Right kidney (tissue), 1 donor: ENCODE results near the gene ZNF182.
"Not testable (repeated sequence)": the region's sequence is repeated elsewhere in the genome, so short reads cannot be mapped to it uniquely, and the experiment has no call there.

Experiments used
- DNase-seq: peaks from one replicate; pipeline ENCODE4 v3.0.0-alpha.2; 2016

ZNF182 gene

DNA sequence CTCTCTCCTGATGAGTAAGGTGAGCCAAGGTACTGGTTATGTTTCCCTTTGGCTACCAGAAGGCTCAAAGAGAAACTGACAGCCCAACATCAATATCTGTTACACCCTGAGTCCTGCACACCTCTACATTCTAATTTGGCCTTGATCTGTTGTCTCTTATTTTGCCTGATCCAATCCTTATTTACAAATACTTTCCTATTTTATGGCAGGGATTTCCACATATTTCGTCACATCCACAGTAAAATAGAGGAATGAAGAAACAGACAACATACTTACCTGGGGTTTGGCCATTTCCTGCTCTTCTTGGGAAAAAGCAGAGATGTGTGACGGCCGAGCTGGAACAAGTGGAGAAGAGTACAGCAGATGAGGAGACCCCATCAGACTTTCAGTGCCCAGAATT lies 1.5 kb downstream of the ZNF182 start:
- DNase-seq: no peak

DNA sequence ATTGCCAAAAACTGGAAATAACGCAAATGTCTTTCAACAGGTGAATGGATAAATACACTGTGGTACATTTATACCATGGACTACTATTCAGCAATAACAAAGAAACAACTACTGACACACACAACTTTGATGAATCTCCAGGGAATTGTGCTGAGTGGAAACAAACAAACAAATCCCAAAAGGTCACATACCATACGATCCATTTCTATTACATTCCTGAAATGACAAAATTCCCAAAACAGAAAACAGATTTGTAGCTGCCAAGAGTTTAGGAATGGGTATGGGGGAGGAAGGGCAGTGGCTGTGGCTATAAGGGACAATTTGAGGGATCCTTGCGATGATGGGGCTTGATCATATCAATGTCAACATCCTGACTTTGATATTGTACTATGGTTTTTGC lies 2.5 kb downstream of the ZNF182 start:
- no peak for DNase-seq

DNA sequence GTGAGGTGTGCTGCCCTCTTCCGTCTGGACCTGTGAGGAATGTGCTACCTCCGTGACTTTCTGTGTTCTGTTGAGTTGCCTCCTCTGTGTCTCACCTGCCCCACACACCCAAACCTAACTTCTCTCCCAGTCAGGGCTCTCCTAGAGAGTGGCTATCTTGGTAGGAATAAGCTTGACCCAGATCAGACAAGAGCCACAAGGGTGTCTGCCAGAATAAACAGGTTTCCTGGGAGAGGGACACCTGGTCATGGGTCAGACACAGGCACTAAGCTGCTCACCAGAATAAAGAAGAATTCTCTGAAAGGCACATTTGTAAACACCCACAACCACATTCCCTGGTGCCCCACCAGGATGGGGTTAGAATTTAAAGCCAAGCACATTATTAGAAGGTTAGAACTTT lies 11.1 kb downstream of the ZNF182 start:
- no peak for DNase-seq

DNA sequence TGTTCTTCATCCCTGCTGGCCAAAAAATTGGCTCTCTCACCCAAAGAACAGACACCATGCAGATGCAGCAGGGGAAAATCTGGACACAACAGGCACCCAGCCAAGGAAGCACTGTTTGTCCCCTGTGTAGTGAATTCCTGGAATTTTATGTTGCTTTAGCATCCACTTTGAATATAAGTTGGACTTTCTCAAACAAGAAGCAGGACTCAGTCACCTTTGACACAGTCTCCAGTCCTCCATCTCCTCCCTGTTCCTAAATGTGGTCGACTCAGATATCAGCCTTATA lies 11.8 kb downstream of the ZNF182 start:
- DNase-seq: no peak

DNA sequence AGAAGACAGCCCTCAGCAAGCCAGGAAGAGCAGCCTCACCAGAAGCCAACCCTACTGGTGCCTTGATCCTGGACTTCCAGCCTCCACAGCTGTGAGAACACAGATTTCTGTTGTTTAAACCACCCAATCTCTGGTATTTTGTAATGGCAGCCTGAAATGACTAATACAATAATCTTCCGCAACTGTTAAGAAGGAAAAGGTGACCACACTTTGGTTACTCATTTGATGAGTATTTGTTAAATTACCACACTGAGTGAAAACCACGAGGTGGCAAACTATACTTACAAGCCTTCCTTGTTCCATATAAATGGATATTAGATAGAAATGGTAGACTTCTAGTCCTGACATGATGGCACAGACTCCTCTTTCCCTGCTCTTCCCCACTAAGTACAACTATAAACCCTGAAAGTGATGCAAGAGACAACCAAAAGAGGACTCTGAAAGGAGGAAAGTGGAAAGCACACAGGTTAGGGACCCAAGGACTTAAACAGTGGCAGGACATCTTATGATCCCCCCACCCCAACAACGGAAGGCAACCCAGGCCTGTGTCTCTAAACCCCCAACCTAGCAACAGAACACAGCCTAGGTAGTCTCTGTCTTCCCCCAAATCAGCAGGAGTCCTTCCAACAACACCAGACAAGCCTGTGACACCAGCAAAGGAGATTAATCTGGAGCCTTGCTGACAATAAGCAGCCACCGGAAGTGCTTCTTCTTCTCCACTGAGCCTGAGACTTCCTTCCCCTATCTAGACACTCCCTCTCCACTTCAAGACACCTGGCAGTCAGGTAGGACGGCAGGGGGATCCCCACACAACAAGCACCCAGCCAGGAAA lies 12.3 kb downstream of the ZNF182 start:
- no peak for DNase-seq

DNA sequence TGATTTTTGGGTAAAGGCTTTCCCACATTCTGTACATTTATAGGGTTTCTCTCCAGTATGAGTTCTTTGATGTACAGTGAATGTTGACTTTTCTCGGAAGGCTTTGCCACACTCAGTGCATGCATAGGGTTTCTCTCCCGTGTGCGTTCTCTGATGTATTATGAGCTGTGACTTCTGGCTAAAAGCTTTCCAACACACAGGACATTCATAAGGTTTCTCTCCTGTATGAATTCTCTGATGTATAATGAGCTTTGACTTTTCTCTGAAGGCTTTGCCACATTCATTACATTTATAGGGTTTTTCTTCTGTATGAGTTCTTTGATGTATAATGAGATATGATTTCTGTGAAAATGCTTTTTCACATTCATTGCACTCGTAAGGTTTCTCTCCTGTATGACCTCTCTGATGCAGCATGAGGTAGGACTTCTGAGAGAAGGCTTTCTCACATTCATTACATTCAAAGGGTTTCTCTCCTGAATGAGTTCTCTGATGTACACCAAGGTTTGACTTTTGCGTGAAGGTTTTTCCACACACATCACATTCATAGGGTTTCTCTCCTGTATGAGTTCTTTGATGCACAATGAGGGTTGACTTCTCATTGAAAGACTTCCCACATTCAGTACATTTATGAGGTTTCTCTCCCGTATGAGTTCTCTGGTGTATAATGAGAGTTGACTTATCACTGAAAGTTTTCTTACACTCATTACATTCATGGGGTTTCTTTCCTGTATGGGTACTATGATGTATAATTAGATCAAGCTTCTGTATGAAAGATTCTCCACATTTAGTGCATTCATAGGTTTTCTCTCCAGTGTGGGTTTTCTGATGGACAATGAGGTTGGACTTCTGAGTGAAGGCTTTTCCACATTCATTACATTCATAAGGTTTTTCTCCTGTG lies 27.3 kb downstream of the ZNF182 start:
- no peak for DNase-seq

DNA sequence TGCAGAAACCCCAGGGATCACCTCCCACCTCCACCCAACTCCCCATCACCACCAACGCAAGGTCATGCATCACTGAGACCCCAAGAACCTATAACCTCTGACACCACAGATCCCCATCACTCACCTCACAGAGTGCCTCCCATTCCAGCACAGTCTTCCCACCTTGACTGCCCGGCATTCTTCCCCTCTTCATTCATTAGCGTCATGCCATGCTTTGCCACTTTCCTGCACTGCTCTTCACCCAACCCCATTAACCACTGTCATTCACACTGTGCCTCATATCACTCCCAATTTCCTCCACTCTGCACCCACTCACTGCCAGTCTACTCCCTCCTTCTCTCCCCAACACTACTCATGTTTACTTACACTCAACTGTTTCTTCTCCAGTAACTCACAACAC lies 30.6 kb downstream of the ZNF182 start:
- DNase-seq: no peak

DNA sequence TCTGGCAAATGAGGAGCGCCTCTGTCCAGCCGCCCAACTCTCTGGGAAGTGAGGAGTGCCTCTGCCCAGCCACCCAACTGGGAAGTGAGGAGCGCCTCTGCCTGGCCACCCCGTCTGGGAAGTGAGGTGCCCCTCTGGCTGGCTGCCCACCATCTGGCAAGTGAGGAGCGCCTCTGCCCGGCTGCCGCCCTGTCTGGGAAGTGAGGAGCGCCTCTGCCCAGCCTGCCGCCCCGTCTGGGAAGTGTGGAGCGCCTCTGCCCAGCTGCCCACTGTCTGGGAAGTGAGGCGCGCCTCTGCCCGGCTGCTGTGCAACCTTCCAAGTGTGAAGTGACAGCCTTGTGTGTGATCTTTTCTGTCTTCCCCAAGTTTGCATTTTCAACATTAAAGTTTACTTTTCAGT lies 38.3 kb downstream of the ZNF182 start:
- not testable (repeated sequence) for DNase-seq

DNA sequence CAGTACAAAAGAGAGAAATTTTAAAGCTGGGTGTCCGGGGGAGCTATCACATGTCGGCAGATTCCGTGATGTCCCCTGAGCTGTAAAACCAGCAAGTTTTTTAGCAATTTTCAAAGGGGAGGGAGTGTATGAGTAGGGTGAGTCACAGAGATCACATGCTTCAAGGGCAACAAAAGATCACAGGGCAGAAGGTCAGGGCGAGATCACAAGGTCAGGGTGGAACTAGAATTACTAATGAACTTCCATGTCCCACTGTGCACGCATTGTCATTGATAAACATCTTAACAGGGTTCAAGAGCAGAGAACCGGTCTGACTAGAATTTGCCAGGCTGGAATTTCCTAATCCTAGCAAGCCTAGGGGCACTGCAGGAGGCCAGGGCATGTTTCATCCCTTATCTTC lies 42.0 kb downstream of the ZNF182 start:
- not testable (repeated sequence) for DNase-seq

DNA sequence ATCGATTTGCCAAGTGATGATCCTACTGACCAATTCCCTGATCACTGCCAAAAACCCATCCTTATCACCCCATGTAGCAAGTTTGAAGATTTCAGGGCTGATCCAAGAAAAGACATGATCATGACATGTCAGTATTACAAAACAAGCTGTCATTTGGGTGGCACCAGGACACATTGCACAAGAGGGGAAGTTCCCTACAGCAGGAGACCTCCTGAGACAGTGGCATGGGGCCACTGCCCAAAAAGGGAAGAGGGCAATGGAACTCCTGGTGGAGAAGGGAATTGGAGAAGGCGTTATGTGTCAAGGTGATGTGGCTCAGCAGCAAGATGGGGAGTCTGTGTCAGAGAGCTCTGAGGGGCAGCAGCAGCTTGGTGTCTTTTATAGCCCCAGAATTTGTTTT lies 43.4 kb downstream of the ZNF182 start:
- no peak for DNase-seq

DNA sequence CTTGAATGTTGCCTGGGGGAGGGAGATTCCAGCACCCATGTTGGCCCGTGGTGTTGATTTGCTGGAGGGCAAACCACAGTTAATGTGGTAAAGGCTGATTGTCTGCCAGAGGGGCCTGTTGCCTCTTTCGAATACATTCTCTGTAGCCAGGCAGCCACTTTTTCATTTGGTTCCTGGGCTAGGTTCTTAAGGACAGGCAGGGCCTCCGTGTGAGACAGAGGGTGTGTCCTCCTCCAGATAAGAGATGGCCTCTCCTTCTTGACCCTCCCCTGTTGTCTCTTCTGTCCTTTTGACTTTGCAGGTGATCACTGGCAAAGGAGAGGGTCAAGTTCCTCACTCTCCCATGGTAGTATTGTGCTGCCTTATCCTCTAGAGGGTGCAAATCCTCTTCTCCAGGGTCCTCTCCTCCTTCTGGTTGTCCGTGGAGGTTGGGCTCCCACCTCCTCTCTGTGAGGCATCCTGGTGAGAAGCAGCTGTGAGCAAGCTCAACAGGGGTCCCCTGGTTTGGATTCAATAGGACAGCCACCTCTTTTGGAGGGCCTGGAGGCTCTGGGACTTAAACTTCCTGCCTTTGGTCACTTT lies 44.9 kb downstream of the ZNF182 start:
- DNase-seq: no peak

DNA sequence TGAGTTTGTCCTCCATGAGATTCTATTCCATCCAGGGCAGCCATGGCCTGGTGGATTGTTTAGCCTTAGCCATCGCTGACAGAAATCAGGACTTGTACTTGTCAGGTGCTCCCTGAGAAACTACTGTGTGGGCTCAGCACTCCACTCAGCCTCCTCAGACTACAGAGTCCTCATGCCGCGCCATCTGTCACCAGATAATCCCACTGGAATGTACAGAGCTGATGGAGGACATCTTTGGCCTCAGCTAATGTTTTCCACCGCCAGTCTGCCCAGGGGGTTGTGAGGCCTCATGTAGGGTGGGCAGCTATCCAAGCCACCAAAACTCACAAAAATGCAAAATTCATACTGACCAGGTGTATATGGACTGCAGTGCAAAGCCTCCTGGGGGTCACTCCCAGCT lies 45.6 kb downstream of the ZNF182 start:
- DNase-seq: not testable (repeated sequence)

DNA sequence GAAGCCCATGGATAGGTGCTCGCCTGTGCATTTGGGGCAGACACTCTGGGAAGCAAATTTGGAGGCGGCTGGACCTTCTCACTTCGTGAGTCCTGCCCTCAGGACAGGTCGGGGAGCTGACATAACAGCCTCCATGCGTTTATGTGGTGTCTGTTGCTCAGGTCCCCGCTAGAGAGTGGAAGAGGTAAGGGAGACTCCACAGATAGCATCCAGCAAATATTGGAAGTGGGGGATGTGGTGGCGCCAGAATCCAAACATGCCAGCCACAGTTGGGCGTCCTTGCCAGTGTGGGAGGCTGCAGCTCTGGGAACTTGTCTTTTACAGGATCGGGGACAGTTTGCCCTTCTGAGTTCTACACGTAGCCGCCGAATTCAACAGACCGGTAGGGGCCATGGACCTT lies 47.8 kb downstream of the ZNF182 start:
- DNase-seq: no peak

DNA sequence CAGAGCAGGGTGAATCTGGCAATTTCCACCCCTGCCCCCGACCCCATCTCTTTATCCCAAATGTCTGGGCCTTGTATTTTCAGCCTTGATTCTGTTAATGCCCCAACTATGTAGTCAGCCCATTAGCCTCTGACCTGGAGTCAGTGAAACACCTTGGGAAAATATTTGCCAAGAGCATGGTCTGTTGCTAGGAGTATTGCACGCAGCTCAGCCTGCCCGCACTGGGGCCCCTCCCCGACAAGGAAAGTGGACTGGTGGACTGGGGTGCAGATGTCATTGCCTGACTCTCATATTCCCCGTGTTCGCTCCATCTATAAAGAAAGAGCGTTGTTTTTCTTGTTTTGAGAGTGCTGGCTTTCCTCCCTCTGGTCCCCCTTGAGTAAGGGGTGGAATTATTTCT lies 48.5 kb downstream of the ZNF182 start:
- DNase-seq: not testable (repeated sequence)

DNA sequence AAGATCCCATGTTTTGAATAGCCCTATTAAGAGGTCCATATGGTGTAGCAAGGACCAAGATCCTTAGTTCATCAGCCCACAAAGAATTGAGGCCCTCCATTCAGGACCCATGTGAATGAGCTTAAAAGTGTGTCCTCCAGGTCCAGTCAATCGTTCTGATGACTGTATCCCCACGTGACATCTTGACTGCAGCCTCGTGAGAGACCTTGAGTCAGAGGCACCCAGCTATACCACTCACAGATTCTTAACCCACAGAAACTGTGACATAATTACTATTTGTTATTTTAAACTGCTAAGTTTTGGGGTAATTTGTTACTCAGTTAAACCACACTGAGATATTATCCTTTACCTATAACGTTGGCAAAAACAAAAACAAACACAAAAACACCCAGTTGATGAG lies 62.4 kb downstream of the ZNF182 start:
- DNase-seq: no peak

DNA sequence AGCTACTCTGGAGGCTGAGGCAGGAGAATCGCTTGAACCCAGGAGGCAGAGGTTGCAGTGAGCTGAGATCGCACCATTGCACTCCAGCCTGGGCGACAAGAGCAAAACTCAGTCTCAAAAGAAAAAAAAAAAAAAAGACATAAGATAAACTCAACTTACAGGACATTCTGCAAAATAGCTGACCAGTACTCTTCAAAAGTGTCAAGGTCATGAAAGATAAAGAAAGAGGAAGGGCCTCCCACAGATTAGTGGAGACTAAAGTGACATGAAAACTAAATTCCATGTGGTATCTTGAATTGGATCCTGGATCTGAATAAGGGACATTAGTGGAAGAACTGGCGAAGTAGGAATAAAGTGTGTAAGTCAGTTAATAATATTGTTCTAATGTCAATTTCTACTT lies 63.3 kb downstream of the ZNF182 start:
- no peak for DNase-seq

DNA sequence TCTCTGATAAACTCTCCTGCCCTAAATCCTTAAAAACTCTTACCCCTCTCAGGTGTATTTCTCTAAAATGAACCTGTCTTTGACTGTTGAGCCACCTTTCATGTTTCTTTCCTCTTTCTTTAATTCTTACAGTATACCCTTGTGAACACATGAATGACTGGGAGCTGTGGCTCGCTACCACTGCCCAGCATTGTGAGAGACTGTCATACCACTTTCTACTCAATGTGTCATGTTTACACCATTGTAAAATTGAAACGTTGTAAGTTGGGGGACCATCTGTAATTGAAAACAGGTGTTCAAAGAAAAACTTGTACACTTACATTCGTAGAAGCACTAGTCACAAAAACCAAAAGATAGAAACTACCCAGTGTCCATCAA lies 66.9 kb downstream of the ZNF182 start:
- DNase-seq: no peak

DNA sequence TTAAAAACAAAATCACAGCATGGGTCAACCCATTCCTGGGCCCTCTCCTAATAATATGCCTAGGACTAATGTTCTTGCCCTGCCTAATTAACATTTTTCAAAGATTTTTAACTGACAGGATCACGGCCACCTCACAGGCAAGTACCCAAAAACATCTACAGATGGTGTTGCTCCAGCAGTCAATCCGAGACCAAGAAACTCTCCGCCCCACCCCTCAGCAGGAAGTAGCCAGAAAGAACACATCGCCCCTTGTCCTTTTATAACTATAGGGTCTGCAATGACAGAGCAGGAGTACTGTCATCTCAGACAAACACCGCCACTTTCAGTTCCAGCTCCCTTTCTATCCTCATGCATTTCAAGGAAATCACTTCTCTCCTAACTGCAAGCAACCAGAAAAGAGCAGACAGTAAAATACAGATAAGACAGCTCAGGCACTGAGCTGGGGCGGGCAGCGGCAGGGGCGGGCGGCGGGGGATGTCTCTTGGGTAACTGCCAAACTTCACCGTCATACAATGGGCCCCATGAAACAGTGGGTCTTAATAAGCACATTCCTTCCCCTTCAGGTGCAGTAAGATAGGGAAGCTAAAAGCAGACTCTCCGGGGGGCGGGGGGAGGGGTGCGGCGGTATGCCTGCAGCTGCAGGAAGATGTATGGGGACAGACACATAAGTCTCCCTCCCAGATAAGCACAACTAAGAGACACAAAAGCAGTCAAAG lies 67.4 kb downstream of the ZNF182 start:
- no peak for DNase-seq

DNA sequence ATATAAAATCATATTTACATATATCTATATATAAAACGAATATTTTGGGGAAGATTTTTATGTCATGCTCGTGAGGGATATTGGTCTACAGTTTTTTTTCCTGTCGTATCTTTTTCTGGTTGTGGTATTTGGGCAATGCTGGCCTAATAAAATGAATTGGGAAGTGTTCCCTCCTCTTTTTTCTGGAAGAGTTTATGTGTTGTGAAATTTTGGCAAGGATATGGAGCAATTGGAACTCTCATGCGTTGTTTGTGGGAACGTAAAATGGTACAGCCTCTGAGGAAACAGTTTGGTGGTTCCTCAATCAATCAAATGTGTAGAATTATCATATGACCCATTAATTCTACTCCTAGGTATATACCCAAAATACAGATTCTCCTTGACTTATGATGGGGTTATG lies 69.8 kb downstream of the ZNF182 start:
- no peak for DNase-seq

DNA sequence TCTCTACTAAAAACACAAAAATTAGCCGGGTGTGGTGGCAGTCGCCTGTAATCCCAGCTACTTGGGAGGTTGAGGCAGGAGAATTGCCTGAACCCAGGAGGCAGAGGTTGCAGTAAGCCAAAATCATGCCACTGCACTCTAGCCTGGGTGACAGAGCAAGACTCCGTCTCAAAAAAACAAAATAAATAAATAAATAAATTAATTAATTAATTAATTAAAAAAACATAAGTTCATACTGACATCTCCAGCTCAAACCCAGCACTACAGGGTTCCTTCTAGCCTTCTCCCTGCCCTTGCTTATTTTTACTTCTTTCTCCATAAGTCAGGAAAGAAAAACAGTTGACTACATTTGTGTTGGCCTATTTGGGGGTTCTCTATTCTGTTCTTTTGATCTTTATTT lies 71.8 kb downstream of the ZNF182 start:
- not testable (repeated sequence) for DNase-seq

DNA sequence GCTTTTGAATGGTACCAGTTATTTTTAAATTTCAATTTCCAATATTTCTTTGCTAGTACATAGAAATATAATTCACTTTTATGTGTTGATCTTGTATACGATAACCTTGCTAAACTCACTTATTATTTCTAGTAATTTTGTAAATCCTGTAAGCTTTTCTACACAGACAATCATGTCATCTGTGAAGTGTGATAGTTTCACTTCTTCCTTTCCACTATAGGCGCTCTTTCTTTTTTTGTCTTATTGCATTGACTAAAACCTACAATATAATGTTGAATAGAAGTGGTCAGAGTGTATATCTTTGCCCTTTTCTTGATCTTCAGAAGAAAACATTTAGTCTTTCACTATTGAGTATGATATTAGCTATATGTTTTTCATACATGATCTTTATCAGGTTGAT lies 76.6 kb downstream of the ZNF182 start:
- no peak for DNase-seq
